ENCODE data around the gene SYCE3.
"Not testable (repeated sequence)": the region's sequence is repeated elsewhere in the genome, so short reads cannot be mapped to it uniquely, and the experiment has no call there.

SYCE3 gene

GRCh38 chr22:50562523-50563412 lies at the start of gene SYCE3:
Gene SYCE3 (minus strand): TSS chr22:50562919. CDS start chr22:50556405, 6,514 bp downstream.
- peak; percentile 97 for DNase-seq

- no peak for DNase-seq
These were observed 49.4 kb upstream of the SYCE3 start for GRCh38 chr22:50612168-50612527.

GRCh38 chr22:50611341-50612060 lies 48.8 kb upstream of the SYCE3 start:
- no peak for DNase-seq

- DNase-seq: no peak
These were observed 47.9 kb upstream of the SYCE3 start for GRCh38 chr22:50610581-50610980.

GRCh38 chr22:50610041-50610451 lies 47.3 kb upstream of the SYCE3 start:
- DNase-seq: no peak

- DNase-seq: no peak
These were observed 46.9 kb upstream of the SYCE3 start for GRCh38 chr22:50609599-50609998.

- DNase-seq: no peak
These were observed 46.3 kb upstream of the SYCE3 start for GRCh38 chr22:50608996-50609395.

- DNase-seq: not testable (repeated sequence)
These were observed 45.5 kb upstream of the SYCE3 start for GRCh38 chr22:50608058-50608840.

GRCh38 chr22:50607659-50608020 lies 44.9 kb upstream of the SYCE3 start:
- no peak for DNase-seq

GRCh38 chr22:50606946-50607658 lies 44.4 kb upstream of the SYCE3 start:
- no peak for DNase-seq

- DNase-seq: no peak
These were observed 43.6 kb upstream of the SYCE3 start for GRCh38 chr22:50606165-50606945.

- DNase-seq: no peak
These were observed 42.9 kb upstream of the SYCE3 start for GRCh38 chr22:50605613-50606074.

GRCh38 chr22:50605002-50605612 lies 42.4 kb upstream of the SYCE3 start:
- no peak for DNase-seq

GRCh38 chr22:50604256-50605001 lies 41.7 kb upstream of the SYCE3 start:
- no peak for DNase-seq

GRCh38 chr22:50603511-50604255 lies 41.0 kb upstream of the SYCE3 start:
- DNase-seq: no peak

GRCh38 chr22:50602338-50602700 lies 39.6 kb upstream of the SYCE3 start:
- no peak for DNase-seq

- DNase-seq: no peak
These were observed 39.1 kb upstream of the SYCE3 start for GRCh38 chr22:50601669-50602337.

- DNase-seq: no peak
These were observed 38.4 kb upstream of the SYCE3 start for GRCh38 chr22:50600967-50601668.

GRCh38 chr22:50600538-50600937 lies 37.8 kb upstream of the SYCE3 start, which contains the start of gene MAPK8IP2:
Gene MAPK8IP2 (plus strand): TSS chr22:50600793. CDS start chr22:50600819, 26 bp downstream.
- no peak for DNase-seq

Data from activated CD4-positive, alpha-beta T cell treated with anti-CD3 and anti-CD28 coated beads, Interleukin-2, amount 50 U/mL, for 1 hour (primary cell).